SK-N-SH treated with all-trans-retinoic acid at 6 μM for 48 hours (cell line): ENCODE results near the gene ACKR2.

Experiments
- ATAC-seq: fragments of 200-7000 bp; cut with Tn5 transposase; 3 replicates; pipeline ENCODE4 v1.9.1; 2020; ENCODE audit warnings: mild to moderate bottlenecking, moderate library complexity
- ARNTL ChIP-seq: fragments of 450-650 bp; formaldehyde crosslinking; IDR thresholded peaks from 2 replicates; pipeline ENCODE4 v1.5.0; 2020; ENCODE audit warnings: low read depth, mild to moderate bottlenecking, moderate library complexity, borderline replicate concordance
- BACH2 ChIP-seq: fragments of 250-450 bp; sonication (Bioruptor Pico); IDR thresholded peaks from 2 replicates; pipeline ENCODE4 v1.9.0; 2021; ENCODE audit warnings: mild to moderate bottlenecking, borderline replicate concordance
- CSDC2 ChIP-seq: fragments of 250-450 bp; sonication (Bioruptor Pico); IDR thresholded peaks from 2 replicates; pipeline ENCODE4 v1.5.0; 2020; ENCODE audit warnings: mild to moderate bottlenecking, moderate library complexity
- GLIS3 ChIP-seq: fragments of 250-450 bp; sonication (Bioruptor Pico); IDR thresholded peaks from 2 replicates; pipeline ENCODE4 v1.5.0; 2020; ENCODE audit warnings: mild to moderate bottlenecking, moderate library complexity
- ISL1 ChIP-seq: fragments of 250-450 bp; sonication (Bioruptor Pico); IDR thresholded peaks from 2 replicates; pipeline ENCODE4 v2.1.2; 2022; ENCODE audit warnings: mild to moderate bottlenecking, moderate library complexity
- OSR1 ChIP-seq: fragments of 250-450 bp; sonication (Bioruptor Pico); IDR thresholded peaks from 2 replicates; pipeline ENCODE4 v1.8.0; 2022; ENCODE audit warnings: moderate library complexity, mild to moderate bottlenecking, inconsistent platforms
- PPARA ChIP-seq: fragments of 250-450 bp; sonication (Bioruptor Pico); IDR thresholded peaks from 2 replicates; pipeline ENCODE4 v1.5.0; 2020; ENCODE audit warnings: mild to moderate bottlenecking, borderline replicate concordance
- RARB ChIP-seq: fragments of 250-450 bp; sonication (Bioruptor Pico); IDR thresholded peaks from 2 replicates; pipeline ENCODE4 v1.8.0; 2021; ENCODE audit warnings: mild to moderate bottlenecking, moderate library complexity
- SNAI2 ChIP-seq: fragments of 250-450 bp; sonication (Bioruptor Pico); IDR thresholded peaks from 2 replicates; pipeline ENCODE4 v1.5.0; 2020; ENCODE audit warnings: mild to moderate bottlenecking, moderate library complexity
- TCF4 ChIP-seq: fragments of 250-450 bp; sonication (Bioruptor Pico); IDR thresholded peaks from 2 replicates; pipeline ENCODE4 v1.8.0; 2021; ENCODE audit warnings: mild to moderate bottlenecking, moderate library complexity, borderline replicate concordance
- TOX ChIP-seq: fragments of 250-450 bp; sonication (Bioruptor Pico); IDR thresholded peaks from 2 replicates; pipeline ENCODE4 v1.8.0; 2021; ENCODE audit warnings: mild to moderate bottlenecking, moderate library complexity, borderline replicate concordance
- ZC3H10 ChIP-seq: fragments of 250-450 bp; sonication (Bioruptor Pico); IDR thresholded peaks from 2 replicates; pipeline ENCODE4 v1.5.1; 2021; ENCODE audit warnings: mild to moderate bottlenecking, moderate library complexity
- ZFP3 ChIP-seq: fragments of 250-450 bp; sonication (Bioruptor Pico); IDR thresholded peaks from 2 replicates; pipeline ENCODE4 v1.5.0; 2020; ENCODE audit warnings: mild to moderate bottlenecking, moderate library complexity
- ZFP30 ChIP-seq: fragments of 450-650 bp; formaldehyde crosslinking; IDR thresholded peaks from 2 replicates; pipeline ENCODE4 v1.5.0; 2022; ENCODE audit warnings: mild to moderate bottlenecking, moderate library complexity
- ZNF565 ChIP-seq: fragments of 450-650 bp; formaldehyde crosslinking; conservative IDR thresholded peaks from 2 replicates; pipeline ENCODE4 v1.5.0; 2020; ENCODE audit warnings: low read depth, mild to moderate bottlenecking, moderate library complexity
- ZNF70 ChIP-seq: fragments of 450-650 bp; formaldehyde crosslinking; IDR thresholded peaks from 2 replicates; pipeline ENCODE4 v1.5.0; 2020; ENCODE audit warnings: mild to moderate bottlenecking, moderate library complexity
- ZNF8 ChIP-seq: fragments of 450-650 bp; formaldehyde crosslinking; IDR thresholded peaks from 2 replicates; pipeline ENCODE4 v1.5.0; 2020; ENCODE audit warnings: mild to moderate bottlenecking, moderate library complexity
- TF ChIP-seq, protein P1 (sequence below): fragments of 250-450 bp; sonication (Bioruptor Pico); IDR thresholded peaks from 2 replicates; pipeline ENCODE4 v1.5.1; 2021; ENCODE audit warnings: mild to moderate bottlenecking, moderate library complexity
- TF ChIP-seq, protein P2 (sequence below): fragments of 250-450 bp; sonication (Bioruptor Pico); IDR thresholded peaks from 2 replicates; pipeline ENCODE4 v1.5.1; 2020; ENCODE audit warnings: low read depth, mild to moderate bottlenecking, moderate library complexity
- TF ChIP-seq, protein P3 (sequence below): fragments of 250-450 bp; sonication (Bioruptor Pico); IDR thresholded peaks from 2 replicates; pipeline ENCODE4 v1.8.0; 2021; ENCODE audit warnings: low read depth, mild to moderate bottlenecking, moderate library complexity, borderline replicate concordance
- TF ChIP-seq, protein P4 (sequence below): fragments of 250-450 bp; sonication (Bioruptor Pico); IDR thresholded peaks from 2 replicates; pipeline ENCODE4 v1.5.0; 2020; ENCODE audit warnings: mild to moderate bottlenecking, moderate library complexity
- TF ChIP-seq, protein P5 (sequence below): fragments of 250-450 bp; sonication (Bioruptor Pico); IDR thresholded peaks from 2 replicates; pipeline ENCODE4 v1.8.0; 2020; ENCODE audit warnings: mild to moderate bottlenecking, moderate library complexity, borderline replicate concordance

The ACKR2 gene

DNA sequence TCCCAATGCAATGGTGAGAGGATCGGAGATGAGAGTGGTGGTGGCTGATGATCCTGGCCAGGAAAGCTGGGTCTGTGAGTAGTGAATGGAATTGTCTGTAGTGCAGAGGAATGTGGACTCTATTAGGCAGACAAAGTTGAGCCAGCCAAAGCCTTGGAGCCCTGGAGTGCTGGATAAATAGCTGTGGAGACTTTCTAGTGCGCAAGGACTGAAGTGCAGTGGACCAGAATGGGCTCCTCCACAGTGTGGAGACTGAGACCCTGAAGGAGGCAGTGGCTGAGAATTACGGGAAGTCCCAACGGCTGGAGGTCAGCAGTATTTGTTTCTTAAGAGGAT is 97.6 kb downstream of the ACKR2 start (continued):
- TF ChIP-seq, protein P1, sequence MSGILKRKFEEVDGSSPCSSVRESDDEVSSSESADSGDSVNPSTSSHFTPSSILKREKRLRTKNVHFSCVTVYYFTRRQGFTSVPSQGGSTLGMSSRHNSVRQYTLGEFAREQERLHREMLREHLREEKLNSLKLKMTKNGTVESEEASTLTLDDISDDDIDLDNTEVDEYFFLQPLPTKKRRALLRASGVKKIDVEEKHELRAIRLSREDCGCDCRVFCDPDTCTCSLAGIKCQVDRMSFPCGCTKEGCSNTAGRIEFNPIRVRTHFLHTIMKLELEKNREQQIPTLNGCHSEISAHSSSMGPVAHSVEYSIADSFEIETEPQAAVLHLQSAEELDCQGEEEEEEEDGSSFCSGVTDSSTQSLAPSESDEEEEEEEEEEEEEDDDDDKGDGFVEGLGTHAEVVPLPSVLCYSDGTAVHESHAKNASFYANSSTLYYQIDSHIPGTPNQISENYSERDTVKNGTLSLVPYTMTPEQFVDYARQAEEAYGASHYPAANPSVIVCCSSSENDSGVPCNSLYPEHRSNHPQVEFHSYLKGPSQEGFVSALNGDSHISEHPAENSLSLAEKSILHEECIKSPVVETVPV (CRISPR knock-in tag), result no peak
- TF ChIP-seq, protein P2, sequence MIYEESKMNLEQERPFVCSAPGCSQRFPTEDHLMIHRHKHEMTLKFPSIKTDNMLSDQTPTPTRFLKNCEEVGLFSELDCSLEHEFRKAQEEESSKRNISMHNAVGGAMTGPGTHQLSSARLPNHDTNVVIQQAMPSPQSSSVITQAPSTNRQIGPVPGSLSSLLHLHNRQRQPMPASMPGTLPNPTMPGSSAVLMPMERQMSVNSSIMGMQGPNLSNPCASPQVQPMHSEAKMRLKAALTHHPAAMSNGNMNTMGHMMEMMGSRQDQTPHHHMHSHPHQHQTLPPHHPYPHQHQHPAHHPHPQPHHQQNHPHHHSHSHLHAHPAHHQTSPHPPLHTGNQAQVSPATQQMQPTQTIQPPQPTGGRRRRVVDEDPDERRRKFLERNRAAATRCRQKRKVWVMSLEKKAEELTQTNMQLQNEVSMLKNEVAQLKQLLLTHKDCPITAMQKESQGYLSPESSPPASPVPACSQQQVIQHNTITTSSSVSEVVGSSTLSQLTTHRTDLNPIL (CRISPR knock-in tag), result no peak
- TF ChIP-seq TCF4 (CRISPR knock-in tag), result no peak
- no peak for TF ChIP-seq ZNF70 (CRISPR knock-in tag)
- TF ChIP-seq, protein P3, sequence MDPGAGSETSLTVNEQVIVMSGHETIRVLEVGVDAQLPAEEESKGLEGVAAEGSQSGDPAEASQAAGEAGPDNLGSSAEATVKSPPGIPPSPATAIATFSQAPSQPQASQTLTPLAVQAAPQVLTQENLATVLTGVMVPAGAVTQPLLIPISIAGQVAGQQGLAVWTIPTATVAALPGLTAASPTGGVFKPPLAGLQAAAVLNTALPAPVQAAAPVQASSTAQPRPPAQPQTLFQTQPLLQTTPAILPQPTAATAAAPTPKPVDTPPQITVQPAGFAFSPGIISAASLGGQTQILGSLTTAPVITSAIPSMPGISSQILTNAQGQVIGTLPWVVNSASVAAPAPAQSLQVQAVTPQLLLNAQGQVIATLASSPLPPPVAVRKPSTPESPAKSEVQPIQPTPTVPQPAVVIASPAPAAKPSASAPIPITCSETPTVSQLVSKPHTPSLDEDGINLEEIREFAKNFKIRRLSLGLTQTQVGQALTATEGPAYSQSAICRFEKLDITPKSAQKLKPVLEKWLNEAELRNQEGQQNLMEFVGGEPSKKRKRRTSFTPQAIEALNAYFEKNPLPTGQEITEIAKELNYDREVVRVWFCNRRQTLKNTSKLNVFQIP (CRISPR knock-in tag), result no peak
- TF ChIP-seq ISL1 (CRISPR knock-in tag), result no peak
- no peak for TF ChIP-seq GLIS3 (CRISPR knock-in tag)
- no peak for TF ChIP-seq ZFP30 (CRISPR knock-in tag)

DNA sequence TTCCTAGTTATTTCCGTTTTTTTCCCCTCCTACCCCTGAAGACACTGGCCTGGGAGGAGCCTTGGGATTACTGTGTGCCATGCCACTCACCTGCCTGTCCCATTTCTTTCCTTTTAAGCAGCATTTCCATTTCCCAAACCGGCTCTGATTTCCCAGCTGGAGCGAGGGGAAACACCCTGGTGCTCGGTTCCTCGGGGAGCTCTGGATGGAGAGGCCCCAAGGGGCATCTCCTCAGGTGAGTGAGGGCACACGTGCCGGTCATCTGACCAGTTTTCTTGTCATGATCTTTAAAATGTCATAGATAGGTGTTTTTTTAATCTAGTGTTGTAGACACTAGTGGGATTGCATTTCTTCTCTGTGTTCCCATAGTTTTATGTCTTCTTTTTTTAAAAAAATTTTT is 99.4 kb downstream of the ACKR2 start:
- no peak for ATAC-seq

More for the DNA sequence above, 99.4 kb downstream of the ACKR2 start:
- TF ChIP-seq OSR1 (no peak), BACH2 (no peak), TCF4 (CRISPR knock-in tag) (no peak), ARNTL (CRISPR knock-in tag) (no peak), RARB (no peak), SNAI2 (CRISPR knock-in tag) (no peak), ZNF565 (no peak), PPARA (no peak), TOX (CRISPR knock-in tag) (no peak), ZNF8 (CRISPR knock-in tag) (no peak), CSDC2 (CRISPR knock-in tag) (no peak), ISL1 (CRISPR knock-in tag) (no peak), ZFP3 (CRISPR knock-in tag) (no peak), ZNF70 (CRISPR knock-in tag) (no peak), GLIS3 (CRISPR knock-in tag) (no peak), ZC3H10 (no peak)
- TF ChIP-seq, protein P2 (CRISPR knock-in tag), result no peak
- TF ChIP-seq, protein P3 (CRISPR knock-in tag), result no peak
- TF ChIP-seq, protein P4, sequence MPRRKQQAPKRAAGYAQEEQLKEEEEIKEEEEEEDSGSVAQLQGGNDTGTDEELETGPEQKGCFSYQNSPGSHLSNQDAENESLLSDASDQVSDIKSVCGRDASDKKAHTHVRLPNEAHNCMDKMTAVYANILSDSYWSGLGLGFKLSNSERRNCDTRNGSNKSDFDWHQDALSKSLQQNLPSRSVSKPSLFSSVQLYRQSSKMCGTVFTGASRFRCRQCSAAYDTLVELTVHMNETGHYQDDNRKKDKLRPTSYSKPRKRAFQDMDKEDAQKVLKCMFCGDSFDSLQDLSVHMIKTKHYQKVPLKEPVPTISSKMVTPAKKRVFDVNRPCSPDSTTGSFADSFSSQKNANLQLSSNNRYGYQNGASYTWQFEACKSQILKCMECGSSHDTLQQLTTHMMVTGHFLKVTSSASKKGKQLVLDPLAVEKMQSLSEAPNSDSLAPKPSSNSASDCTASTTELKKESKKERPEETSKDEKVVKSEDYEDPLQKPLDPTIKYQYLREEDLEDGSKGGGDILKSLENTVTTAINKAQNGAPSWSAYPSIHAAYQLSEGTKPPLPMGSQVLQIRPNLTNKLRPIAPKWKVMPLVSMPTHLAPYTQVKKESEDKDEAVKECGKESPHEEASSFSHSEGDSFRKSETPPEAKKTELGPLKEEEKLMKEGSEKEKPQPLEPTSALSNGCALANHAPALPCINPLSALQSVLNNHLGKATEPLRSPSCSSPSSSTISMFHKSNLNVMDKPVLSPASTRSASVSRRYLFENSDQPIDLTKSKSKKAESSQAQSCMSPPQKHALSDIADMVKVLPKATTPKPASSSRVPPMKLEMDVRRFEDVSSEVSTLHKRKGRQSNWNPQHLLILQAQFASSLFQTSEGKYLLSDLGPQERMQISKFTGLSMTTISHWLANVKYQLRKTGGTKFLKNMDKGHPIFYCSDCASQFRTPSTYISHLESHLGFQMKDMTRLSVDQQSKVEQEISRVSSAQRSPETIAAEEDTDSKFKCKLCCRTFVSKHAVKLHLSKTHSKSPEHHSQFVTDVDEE, result no peak
- TF ChIP-seq, protein P5, sequence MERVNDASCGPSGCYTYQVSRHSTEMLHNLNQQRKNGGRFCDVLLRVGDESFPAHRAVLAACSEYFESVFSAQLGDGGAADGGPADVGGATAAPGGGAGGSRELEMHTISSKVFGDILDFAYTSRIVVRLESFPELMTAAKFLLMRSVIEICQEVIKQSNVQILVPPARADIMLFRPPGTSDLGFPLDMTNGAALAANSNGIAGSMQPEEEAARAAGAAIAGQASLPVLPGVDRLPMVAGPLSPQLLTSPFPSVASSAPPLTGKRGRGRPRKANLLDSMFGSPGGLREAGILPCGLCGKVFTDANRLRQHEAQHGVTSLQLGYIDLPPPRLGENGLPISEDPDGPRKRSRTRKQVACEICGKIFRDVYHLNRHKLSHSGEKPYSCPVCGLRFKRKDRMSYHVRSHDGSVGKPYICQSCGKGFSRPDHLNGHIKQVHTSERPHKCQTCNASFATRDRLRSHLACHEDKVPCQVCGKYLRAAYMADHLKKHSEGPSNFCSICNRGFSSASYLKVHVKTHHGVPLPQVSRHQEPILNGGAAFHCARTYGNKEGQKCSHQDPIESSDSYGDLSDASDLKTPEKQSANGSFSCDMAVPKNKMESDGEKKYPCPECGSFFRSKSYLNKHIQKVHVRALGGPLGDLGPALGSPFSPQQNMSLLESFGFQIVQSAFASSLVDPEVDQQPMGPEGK, result no peak
- TF ChIP-seq, all 23 proteins: peak for 0
